ENCODE data around the gene NLRC3.

DNA sequence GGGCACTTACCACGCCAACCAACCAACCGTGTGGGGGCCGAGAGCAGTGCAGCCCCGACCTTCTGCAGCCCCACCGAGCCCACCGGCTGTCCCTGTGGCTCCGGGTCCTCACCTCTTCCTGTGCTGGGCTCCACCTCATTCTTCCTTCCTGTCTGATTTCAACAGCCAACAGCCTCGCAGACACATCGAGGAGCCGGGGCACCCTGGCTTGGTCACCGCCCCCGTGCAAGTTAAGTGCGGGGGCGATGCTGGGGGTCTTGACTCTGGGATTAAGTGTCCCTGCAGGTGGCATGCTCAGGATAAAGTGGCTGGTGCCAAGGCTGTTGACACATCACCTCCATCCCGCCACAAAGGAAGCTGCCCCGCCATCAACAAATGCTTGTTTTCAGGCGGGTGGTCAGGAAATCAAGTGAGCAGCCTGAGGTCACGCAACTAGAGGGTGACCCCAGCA is at the start of gene NLRC3:
- TF ChIP-seq POLR2AphosphoS5 (IDR thresholded peaks at IDR 0.05; ENCODE audit: low read depth, low read length) (no peak), NFIC (IDR thresholded peaks at IDR 0.05; ENCODE audit: borderline replicate concordance) (no peak), CTCF (IDR thresholded peaks at IDR 0.05) (no peak)
